DMS 273 treated with DMSO at 0.1 percent for 48 hours (cell line): ENCODE results near the gene DSCAM.

Experiments
- DNase-seq: peaks from one replicate; lab custom pipeline; 2025; lab: John Stamatoyannopoulos, UW

DSCAM gene

DNA sequence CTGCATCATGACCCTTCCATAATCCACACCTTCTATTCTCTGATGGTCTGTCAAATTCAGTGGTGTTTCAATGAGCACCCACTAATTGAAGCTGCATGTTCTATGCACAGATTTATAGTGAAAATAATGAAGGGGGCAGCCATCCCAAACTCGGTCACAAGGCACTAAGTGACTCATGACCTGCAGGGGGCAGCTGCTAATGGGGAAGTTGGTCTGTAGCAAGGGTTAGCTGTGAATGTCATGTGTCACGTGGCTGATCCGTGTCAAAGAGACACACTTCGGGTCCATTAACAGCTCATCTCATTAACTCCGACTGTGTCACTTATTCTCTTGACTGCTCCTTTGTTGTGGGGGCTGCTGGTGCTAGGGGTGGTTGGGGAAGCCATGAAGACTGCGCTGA lies 673.1 kb downstream of the DSCAM start:
- no peak for DNase-seq

DNA sequence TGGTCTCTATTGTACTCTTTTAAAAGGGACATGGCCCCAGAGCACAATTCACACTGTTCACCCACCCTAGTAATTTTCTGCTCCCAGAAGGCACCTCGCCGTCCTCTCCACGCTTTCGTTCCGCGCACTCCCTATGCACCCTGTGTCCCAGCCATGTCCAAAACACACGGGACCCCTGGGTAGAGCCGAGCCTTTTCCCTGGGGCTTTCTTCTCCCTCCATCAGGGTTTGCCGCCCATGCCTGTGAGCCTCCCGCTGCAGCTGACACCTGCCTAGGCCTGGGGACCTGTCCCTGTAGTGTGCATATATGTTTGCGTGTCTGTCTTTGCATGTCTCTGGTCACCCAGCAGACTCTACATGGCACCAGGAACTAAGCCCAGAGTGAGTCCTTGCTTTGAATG lies 677.0 kb downstream of the DSCAM start:
- no peak for DNase-seq

- DNase-seq = no peak
These were observed 680.6 kb downstream of the DSCAM start for GRCh38 chr21:40166291-40166843.

GRCh38 chr21:40165773-40166070 lies 681.2 kb downstream of the DSCAM start:
- DNase-seq = no peak

DNA sequence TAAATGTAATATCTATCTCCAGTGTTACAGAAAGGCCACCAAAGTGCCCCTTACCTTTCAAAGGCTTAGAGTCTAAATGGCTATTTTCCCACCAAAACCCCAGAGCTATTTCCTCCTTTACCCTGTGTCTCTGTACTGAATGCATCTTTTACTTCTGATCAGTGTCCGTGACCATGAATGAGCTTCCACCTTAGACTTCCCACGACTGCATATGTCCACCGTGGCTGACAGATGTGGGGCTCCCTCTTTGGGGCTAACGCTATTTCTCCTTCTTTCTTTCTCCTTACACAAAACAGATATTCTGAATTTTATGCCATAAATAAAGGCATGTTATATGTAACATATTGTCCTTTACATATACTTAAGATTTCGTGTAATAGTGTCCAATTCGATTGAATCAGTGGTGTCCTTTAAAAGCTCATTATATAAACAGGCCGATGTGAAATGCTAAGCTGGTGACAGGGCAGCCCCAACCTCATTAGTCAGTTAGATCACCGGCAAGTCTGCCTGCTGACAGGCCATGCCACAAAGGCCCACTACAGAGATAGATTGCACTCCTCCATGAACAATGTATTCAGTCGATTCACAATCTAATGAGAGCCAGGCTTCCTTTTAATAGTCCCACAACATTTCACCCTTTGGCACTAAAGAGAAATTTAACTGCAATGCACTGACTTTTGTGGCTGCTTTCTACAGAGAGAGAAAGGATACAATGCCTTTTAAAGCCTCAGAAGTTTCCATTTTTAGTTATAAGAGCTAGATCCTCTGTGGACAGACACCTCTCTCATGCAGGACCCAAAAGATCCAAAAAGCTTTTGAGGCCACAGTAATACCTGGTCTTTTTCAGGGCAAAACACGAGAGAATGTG lies 681.8 kb downstream of the DSCAM start:
- DNase-seq = no peak

DNA sequence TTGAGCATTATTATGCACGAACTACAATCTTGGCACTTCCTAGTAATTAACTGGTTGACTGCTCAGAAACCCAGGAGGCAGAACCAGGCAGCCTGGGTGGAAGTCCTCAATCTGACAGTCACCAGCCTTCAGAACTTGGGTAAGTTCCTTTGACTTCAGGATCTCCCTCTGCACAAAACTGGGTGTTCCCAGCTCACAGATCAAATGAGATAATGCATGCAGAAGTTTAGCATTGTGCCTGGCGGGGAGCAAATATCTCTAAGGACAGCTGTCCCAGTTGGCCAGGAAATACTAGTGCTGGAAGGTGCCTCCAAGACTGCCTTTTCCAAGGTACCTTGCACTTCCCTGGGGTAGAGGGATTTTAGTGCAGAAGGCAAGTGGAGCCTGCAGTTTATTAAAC lies 684.9 kb downstream of the DSCAM start:
- no peak for DNase-seq

- DNase-seq = no peak
These were observed 686.0 kb downstream of the DSCAM start for GRCh38 chr21:40160911-40161310.

- DNase-seq = no peak
These were observed 688.6 kb downstream of the DSCAM start for GRCh38 chr21:40158366-40158765.

- no peak for DNase-seq
These were observed 691.4 kb downstream of the DSCAM start for GRCh38 chr21:40155563-40155962.

DNA sequence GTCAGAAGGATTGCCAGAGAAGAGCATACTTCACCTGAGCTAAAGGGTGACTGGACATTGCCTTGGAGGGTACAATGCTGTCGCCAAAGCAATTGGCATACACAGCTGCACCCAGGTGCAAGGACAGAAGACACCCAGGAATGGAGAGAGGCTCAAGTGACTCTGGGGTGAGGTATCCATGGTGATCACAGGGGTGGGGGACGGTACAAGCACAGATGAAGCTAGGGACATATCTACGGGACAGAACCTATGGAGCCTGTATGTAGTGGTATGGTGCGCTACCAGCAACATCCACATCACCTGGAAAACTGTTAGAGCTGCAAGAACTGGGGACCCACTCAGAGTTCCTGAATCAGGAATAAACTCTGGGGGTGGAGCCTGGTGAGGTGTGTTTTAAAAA lies 693.6 kb downstream of the DSCAM start:
- DNase-seq = no peak

DNA sequence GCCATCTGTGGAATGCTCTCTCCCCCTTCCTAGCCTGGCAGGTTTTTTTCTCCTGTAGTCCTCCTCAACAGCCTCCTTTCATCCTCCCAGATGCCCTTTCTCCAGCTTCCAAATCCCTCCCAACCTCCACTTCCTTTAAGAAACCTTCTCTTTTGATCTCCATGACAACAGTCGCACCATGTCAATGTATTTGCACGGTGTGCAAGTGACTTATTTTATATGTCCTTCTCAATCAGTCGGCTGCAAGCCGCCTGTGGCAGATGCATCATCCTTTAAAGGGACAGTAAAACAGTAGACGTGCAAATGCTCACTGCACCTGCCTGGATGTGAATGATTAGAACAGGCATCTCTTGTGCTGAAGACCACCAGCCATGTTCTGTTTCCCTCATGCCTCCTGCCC lies 694.5 kb downstream of the DSCAM start:
- no peak for DNase-seq

DNA sequence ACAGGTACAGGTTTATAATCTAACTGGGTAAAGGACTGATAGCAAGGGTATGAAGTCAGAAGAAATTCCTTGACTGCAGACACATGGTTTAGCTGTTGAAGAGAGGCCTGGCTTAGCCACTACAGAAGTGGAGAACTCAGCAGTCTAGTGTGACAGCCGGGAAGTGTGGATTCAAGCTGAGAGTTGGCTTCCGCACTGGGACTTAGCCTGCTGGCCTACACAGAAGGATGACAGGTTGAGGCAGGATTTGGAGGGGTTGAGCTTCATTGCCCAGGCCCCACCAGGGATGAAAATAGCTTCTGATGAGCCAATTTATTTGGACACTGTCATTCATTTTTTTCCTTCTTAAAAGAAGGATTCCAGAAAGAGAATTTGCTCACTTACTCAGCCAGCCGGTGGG lies 695.3 kb downstream of the DSCAM start:
- DNase-seq = no peak

GRCh38 chr21:40146216-40146837 lies 700.6 kb downstream of the DSCAM start:
- no peak for DNase-seq

GRCh38 chr21:40143822-40144525 lies 703.0 kb downstream of the DSCAM start:
- peak; percentile 1 for DNase-seq

DNA sequence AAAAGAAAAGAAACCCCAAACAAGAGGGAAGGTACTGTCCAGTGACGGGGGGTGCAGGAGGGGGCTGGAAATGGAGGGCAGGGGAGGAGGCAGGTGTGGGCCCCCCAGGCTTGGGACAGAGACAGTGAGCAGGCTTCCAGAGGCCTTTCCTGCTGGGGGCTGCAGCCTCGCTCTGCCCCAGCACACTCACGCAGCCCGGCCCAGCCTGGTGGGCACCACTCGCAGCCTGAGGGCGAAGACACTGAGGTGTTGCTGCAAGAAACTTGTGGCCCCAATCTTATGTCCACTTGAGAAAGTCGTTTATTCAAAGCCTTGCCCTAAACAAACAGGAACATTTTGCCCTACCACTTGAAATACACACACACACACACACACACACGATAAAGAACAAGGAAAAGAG lies 705.3 kb downstream of the DSCAM start:
- DNase-seq = no peak

DNA sequence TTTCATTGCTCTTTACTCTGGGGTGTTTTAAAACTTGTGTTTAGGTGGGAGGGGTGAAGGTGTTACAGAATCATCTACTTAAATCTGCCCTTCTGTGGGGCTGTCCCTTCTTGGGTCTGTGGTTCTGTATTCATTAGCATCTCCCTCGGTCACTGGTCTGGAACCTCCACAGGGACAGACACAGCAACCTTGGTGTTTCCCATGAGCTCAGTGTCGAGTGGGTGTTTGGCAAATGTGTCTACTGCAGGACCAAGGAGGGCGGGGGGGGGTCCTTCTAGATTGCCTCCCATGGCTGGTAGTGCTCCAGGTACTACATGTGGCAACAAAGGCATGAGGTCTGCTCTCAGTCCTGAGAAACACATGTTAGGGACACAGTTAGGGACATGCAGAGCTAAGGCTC lies 706.3 kb downstream of the DSCAM start:
- no peak for DNase-seq

GRCh38 chr21:40139636-40140035 lies 707.3 kb downstream of the DSCAM start:
- DNase-seq = no peak

DNA sequence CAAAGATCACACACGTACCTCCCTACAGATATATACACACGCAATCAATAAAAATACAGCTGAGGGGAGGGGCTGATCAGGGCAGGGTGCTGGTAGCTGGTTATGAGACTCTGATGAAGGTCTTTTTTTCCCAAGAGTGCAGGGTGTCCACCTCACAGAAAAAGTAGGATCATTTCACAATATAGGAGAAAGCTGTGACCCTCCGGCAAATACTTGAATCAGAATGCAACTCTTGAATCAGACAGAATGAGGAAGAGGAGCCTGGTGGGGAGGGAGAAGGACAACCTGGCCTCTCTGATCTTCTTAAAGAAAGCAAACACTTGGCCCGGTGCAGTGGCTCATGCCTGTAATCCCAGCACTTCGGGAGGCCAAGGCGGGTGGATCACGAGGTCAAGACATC lies 710.4 kb downstream of the DSCAM start:
- no peak for DNase-seq

- DNase-seq = no peak
These were observed 712.0 kb downstream of the DSCAM start for GRCh38 chr21:40134731-40135492.

DNA sequence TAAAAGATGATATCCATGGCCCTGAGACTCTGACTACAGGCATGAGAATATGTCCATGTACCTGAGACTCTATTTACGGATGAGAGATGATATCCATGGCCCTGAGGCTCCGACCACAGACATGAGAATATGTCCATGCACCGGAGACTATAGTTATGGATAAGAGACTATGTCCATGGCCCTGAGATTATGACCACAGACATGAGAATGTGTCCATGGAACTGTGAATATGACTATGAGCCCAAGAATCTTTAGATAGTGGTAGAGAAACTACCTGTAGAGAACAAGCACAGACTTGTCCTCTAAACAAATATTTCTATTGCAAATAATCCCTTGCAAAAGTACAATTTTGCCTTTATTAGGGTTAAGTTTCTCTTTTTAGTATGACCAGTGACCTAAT lies 716.5 kb downstream of the DSCAM start:
- DNase-seq = no peak

GRCh38 chr21:40129809-40130208 lies 717.1 kb downstream of the DSCAM start:
- no peak for DNase-seq

DNA sequence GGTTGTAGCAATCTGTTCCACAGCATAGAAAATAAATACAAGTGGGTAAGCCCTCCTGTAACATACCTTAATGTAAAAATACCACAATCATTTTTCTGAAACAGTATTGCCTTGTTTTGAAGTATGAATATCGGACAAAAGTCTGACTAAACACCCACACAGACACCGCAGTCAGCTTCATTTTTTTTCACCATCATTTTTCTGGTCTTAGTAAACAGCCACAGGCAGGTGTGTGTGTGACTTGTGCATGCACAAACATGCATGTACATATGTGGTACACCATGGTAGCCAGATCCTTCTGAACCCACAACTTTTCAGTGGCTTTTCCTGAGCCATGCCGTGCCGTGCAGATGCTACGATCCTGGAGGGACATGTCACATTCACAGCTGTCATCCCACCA lies 718.1 kb downstream of the DSCAM start:
- no peak for DNase-seq
